Suprapubic skin (tissue), 4 donors: ENCODE results near the gene MAST1. TPM values are rescaled to one million over a fixed set of nuclear protein-coding genes. Genes with fewer than 3 reads are reported as not detected.
A peak's percentile ranks its signal among the peaks of the same experiment; 100 is the strongest.

Experiments
- DNase-seq, 2 donors: peaks; one replicate each; pipeline ENCODE4 v3.0.0-alpha.2; 2019; ENCODE audit warnings: low spot score in 2 of 2
- H3K27ac ChIP-seq: fragments of 200-600 bp; sonication (generic); one replicate; pipeline ENCODE4 v1.5.1; 2019
- H3K27me3 ChIP-seq: fragments of 200-600 bp; sonication (generic); one replicate; pipeline ENCODE4 v1.5.1; 2019
- H3K36me3 ChIP-seq: fragments of 200-600 bp; sonication (generic); one replicate; pipeline ENCODE4 v1.5.1; 2019
- H3K4me1 ChIP-seq: fragments of 200-600 bp; sonication (generic); one replicate; pipeline ENCODE4 v1.5.1; 2019
- H3K4me3 ChIP-seq: fragments of 200-600 bp; sonication (generic); one replicate; pipeline ENCODE4 v1.5.1; 2019; ENCODE audit warnings: mild to moderate bottlenecking
- H3K9me3 ChIP-seq: fragments of 200-600 bp; sonication (generic); one replicate; pipeline ENCODE4 v1.5.1; 2019
- EP300 ChIP-seq: sonication (generic); formaldehyde crosslinking; IDR thresholded peaks from one replicate; pipeline ENCODE4 v1.6.1; 2017; ENCODE audit warnings: antibody characterized with exemption
- POLR2A ChIP-seq, 2 donors: fragments of 450-650 bp; IDR thresholded peaks; one replicate each; pipeline ENCODE4 v1.6.1; 2017; ENCODE audit warnings: antibody characterized with exemption in 2 of 2, mild to moderate bottlenecking in 2 of 2, moderate library complexity in 2 of 2
- POLR2AphosphoS5 ChIP-seq, 3 donors: sonication (generic); formaldehyde crosslinking; IDR thresholded peaks; one replicate each; pipeline ENCODE4 v1.6.1; 2017; ENCODE audit warnings: antibody characterized with exemption in 3 of 3
- WGBS: methylation state at CpG from one replicate; pipeline ENCODE4 v1.1.5; 2018; 5-methylcytosine and 5-hydroxymethylcytosine counted together
- total RNA-seq, 4 donors: library from RNA; depleted of rRNA; stranded (reverse); fragments of >200 nt; gene quantifications; one replicate each; pipeline ENCODE4 v1.1.0, GENCODE V29; 2016
- TF ChIP-seq, protein P1 (sequence below), 2 donors: fragments of 200-600 bp in 1 of 2; fragments of 450-650 bp in 1 of 2; sonication (generic) in 1 of 2; IDR thresholded peaks; one replicate each; pipeline ENCODE4 v1.5.1; 2016 to 2019; ENCODE audit warnings: antibody characterized with exemption in 2 of 2, mild to moderate bottlenecking in 1 of 2, moderate library complexity in 1 of 2

The MAST1 gene
- total RNA-seq, 4 donors from 2014 or later: 2.7 to 5.3 (median 3.7) TPM

DNA sequence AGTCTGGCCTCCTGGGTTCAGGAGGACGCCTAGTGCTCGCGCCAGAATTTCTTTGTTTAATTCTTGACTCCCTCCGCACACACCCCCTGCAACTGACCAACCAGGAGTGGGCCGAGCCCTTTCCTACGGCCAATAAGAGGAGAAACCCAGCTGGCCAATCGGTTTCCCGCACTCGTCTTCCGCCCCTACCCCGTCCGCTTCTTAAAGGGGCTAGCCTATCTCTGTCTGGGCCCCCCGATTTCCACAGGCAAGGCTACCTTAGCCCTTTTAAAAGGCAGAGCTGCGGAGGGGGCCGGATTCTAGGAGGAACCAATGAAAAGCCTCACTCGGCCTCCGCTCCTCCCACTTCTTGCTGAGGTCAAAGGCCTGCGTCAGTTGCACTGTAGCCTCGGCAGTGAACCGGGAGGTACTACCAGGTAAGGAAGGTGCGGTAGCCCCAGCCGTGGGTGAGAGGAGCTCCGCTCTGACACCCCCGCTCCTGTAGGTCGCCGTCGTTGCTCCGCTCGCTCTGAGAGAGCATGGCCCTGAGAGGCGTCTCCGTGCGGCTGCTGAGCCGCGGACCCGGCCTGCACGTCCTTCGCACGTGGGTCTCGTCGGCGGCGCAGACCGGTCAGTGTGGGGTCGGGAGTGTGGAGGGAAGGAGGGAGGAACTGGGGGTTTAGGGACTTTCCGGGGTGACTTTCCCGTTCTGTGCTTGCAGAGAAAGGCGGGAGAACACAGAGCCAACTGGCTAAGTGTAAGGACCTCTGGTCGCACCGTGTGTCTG lies 52.7 kb downstream of the MAST1 start, which contains the start of gene GCDH:
TSS of gene GCDH (plus strand) at position 374 of the 766 bp plus-strand sequence. CDS start at position 519, 145 bp downstream.
- Histone ChIP-seq H3K4me3 (peak within 1 kb of the TSS; percentile 89), H3K9me3 (no peaks in the 10 kb centered on the region), H3K27ac (peak within 1 kb of the TSS; percentile 77), H3K36me3 (peaks cover 16% of the 10 kb centered on the region), H3K27me3 (peaks cover 3% of the 10 kb centered on the region), H3K4me1 (peaks cover 20% of the 10 kb centered on the region)
- 0% methylated on average over 44 of the region's 49 CpGs for WGBS
- no peak for TF ChIP-seq EP300
- TF ChIP-seq, protein P1, sequence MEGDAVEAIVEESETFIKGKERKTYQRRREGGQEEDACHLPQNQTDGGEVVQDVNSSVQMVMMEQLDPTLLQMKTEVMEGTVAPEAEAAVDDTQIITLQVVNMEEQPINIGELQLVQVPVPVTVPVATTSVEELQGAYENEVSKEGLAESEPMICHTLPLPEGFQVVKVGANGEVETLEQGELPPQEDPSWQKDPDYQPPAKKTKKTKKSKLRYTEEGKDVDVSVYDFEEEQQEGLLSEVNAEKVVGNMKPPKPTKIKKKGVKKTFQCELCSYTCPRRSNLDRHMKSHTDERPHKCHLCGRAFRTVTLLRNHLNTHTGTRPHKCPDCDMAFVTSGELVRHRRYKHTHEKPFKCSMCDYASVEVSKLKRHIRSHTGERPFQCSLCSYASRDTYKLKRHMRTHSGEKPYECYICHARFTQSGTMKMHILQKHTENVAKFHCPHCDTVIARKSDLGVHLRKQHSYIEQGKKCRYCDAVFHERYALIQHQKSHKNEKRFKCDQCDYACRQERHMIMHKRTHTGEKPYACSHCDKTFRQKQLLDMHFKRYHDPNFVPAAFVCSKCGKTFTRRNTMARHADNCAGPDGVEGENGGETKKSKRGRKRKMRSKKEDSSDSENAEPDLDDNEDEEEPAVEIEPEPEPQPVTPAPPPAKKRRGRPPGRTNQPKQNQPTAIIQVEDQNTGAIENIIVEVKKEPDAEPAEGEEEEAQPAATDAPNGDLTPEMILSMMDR (IDR thresholded peaks at IDR 0.05): no peak
- TF ChIP-seq POLR2AphosphoS5 (IDR thresholded peaks at IDR 0.05): peak in 1 of 3 donors; percentile 38
- peak in 1 of 2 donors; percentile 16 for TF ChIP-seq POLR2A (IDR thresholded peaks at IDR 0.05)
- peak; percentile 99 for DNase-seq

DNA sequence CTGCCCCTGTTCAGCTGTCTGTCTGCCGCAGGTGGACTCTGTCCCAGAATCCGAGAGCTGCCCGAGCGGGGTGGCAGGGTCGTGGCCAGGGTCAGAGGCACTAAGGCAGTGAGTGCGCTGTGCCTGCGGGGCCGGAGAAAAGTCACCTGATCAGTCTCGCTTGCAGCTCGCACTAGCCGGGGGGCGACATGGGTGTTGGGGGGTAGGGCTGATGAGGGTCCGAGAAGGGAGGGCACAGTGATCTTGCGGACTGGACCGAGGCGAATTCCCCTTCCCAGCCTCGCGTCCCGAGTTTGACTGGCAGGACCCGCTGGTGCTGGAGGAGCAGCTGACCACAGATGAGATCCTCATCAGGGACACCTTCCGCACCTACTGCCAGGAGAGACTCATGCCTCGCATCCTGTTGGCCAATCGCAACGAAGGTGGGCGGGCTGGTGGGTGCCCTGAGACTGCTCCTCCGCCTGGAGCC lies 53.3 kb downstream of the MAST1 start:
- DNase-seq: peak in 1 of 2 donors; percentile 71
- Histone ChIP-seq H3K36me3 (peaks cover 23% of the 10 kb centered on the region), H3K4me3 (peak overlapping the region; percentile 89), H3K27ac (peak overlapping the region; percentile 77), H3K4me1 (peaks cover 17% of the 10 kb centered on the region), H3K9me3 (no peaks in the 10 kb centered on the region), H3K27me3 (no peaks in the 10 kb centered on the region)
- TF ChIP-seq, protein P1 (IDR thresholded peaks at IDR 0.05): no peak
- TF ChIP-seq POLR2A (IDR thresholded peaks at IDR 0.05) (no peak), POLR2AphosphoS5 (IDR thresholded peaks at IDR 0.05) (no peak), EP300 (no peak)
- 0% methylated on average over 1 of the region's 26 CpGs for WGBS

DNA sequence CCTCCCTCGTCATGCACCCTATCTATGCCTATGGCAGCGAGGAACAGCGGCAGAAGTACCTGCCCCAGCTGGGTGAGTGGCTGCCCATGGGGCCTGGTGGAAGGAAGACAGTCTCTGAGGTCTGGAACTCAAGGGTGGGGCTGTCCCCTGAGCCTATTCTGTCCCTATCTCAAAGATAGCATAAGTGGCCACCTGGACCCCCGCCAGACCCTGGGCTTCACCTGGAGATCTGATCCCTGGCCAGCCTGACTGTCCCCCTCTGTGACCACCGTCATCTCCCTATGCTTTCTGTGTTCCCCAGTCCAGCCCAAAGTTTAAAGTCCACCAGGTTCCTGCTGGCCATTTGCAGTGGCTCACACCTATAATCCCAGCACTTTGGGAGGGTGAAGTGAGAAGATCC lies 55.3 kb downstream of the MAST1 start:
- no peaks in the 10 kb centered on the region for H3K9me3 ChIP-seq
- 96% methylated on average over 3 of the region's 5 CpGs for WGBS
- H3K27me3 ChIP-seq: no peaks in the 10 kb centered on the region
- peaks cover 17% of the 10 kb centered on the region for H3K4me1 ChIP-seq
- TF ChIP-seq POLR2A (IDR thresholded peaks at IDR 0.05) (no peak), POLR2AphosphoS5 (IDR thresholded peaks at IDR 0.05) (no peak), EP300 (no peak)
- TF ChIP-seq, protein P1 (IDR thresholded peaks at IDR 0.05): no peak
- H3K27ac ChIP-seq: no peak overlapping the region
- no peak overlapping the region for H3K4me3 ChIP-seq
- DNase-seq: no peak
- H3K36me3 ChIP-seq: peaks cover 38% of the 10 kb centered on the region

DNA sequence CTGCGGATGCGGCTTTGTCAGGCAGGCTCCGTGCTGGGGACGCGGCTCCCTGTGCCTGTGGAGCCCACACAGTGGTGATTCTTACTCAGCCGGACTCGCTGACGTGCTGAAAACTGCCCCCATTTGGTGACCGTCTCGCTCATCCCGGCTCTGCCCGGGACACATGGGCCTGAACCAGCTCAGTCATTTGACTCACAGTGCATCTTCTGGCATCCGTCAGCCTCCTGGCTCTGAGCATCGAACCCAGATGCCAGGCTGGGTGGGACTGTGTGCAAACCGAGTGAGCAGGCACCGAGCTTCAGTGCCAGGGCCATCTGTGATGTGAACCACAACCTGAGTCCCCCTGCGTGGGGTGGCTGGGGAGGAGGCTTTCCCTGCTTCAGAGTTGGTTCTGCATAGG lies 58.1 kb downstream of the MAST1 start:
- Histone ChIP-seq H3K27me3 (no peaks in the 10 kb centered on the region), H3K4me1 (peaks cover 9% of the 10 kb centered on the region), H3K4me3 (no peak overlapping the region), H3K36me3 (peaks cover 53% of the 10 kb centered on the region), H3K27ac (no peak overlapping the region), H3K9me3 (no peaks in the 10 kb centered on the region)
- TF ChIP-seq EP300 (no peak), POLR2AphosphoS5 (IDR thresholded peaks at IDR 0.05) (no peak), POLR2A (IDR thresholded peaks at IDR 0.05) (no peak)
- TF ChIP-seq, protein P1 (IDR thresholded peaks at IDR 0.05): no peak
- WGBS: 100% methylated on average over 3 of the region's 17 CpGs
- no peak for DNase-seq

DNA sequence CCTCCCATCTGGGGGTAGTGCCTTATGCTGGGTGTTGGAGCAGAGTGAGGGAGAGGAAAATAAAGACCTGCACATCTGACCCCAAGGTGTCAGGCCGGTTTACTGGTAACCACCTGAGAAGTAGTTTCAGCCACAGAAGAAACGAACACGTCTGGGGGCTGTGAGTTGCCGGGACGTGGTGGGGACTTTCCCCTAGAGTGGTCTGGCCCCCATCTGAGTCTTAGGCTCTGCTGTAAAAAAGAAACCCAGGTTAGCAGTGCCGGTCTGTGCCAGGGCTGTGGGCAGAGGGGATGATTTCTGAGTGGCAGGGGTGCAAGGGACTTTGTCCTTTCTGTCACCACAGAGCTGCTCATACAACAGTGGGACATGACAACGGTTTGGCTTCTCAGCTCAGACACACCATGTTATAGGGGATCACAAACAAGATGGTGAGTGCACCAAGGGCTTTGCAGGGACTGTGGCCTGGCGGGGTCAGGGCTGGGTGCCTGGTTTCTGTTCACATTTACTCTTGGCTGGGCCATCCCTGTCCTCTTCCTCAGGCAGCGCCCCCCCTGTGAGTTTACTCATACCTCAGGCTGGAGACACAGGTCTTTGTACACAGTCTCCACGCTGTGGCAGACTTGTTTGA lies 61.7 kb downstream of the MAST1 start:
- Histone ChIP-seq H3K4me1 (no peaks in the 10 kb centered on the region), H3K4me3 (no peak overlapping the region), H3K27ac (no peak overlapping the region), H3K27me3 (no peaks in the 10 kb centered on the region), H3K9me3 (no peaks in the 10 kb centered on the region), H3K36me3 (peaks cover 39% of the 10 kb centered on the region)
- TF ChIP-seq, protein P1 (IDR thresholded peaks at IDR 0.05): no peak
- TF ChIP-seq EP300: no peak
- no peak for TF ChIP-seq POLR2A (IDR thresholded peaks at IDR 0.05)
- TF ChIP-seq POLR2AphosphoS5 (IDR thresholded peaks at IDR 0.05): no peak
- no peak for DNase-seq
- WGBS: 94% methylated on average over 10 of the region's 10 CpGs
